Stimulated activated CD4-positive, alpha-beta T cell treated with anti-CD3 and anti-CD28 coated beads, Interleukin-2, amount 100 ng/mL, for 4 hours (primary cell): ENCODE data around the gene CIAO2A.
A peak's percentile ranks its signal among the peaks of the same experiment; 100 is the strongest.
"Not testable (repeated sequence)": the region's sequence is repeated elsewhere in the genome, so short reads cannot be mapped to it uniquely, and the experiment has no call there.

ENCODE experiments used
- DNase-seq: peaks from one replicate; pipeline ENCODE4 v3.0.0-alpha.2; 2020; ENCODE audit warnings: low read depth

Gene CIAO2A

GRCh38 chr15:64093627-64094417 lies at the start of gene CIAO2A:
Gene CIAO2A, minus strand, starts transcription at chr15:64093838. Its CDS starts 70 bp downstream, at chr15:64093768.
- peak; percentile 88 for DNase-seq

GRCh38 chr15:64143276-64143675 lies 49.6 kb upstream of the CIAO2A start:
- DNase-seq = no peak

- DNase-seq = no peak
These were observed 48.3 kb upstream of the CIAO2A start for GRCh38 chr15:64141798-64142512.

- no peak for DNase-seq
These were observed 44.8 kb upstream of the CIAO2A start for GRCh38 chr15:64138331-64138941.

- no peak for DNase-seq
These were observed 43.7 kb upstream of the CIAO2A start for GRCh38 chr15:64137226-64137833.

GRCh38 chr15:64136347-64136746 lies 42.7 kb upstream of the CIAO2A start:
- DNase-seq = no peak

- DNase-seq = no peak
These were observed 40.7 kb upstream of the CIAO2A start for GRCh38 chr15:64134345-64134829.

- no peak for DNase-seq
These were observed 40.1 kb upstream of the CIAO2A start for GRCh38 chr15:64133623-64134344.

GRCh38 chr15:64132217-64132616 lies 38.6 kb upstream of the CIAO2A start:
- DNase-seq = no peak

- DNase-seq = no peak
These were observed 37.9 kb upstream of the CIAO2A start for GRCh38 chr15:64131547-64131946.

GRCh38 chr15:64130159-64130558 lies 36.5 kb upstream of the CIAO2A start:
- no peak for DNase-seq

GRCh38 chr15:64127521-64128270 lies 34.1 kb upstream of the CIAO2A start:
- no peak for DNase-seq

GRCh38 chr15:64125978-64126377 lies 32.3 kb upstream of the CIAO2A start:
- DNase-seq = no peak

- DNase-seq = no peak
These were observed 29.3 kb upstream of the CIAO2A start for GRCh38 chr15:64122936-64123351.

GRCh38 chr15:64122444-64122843 lies 28.8 kb upstream of the CIAO2A start:
- no peak for DNase-seq

- no peak for DNase-seq
These were observed 28.0 kb upstream of the CIAO2A start for GRCh38 chr15:64121614-64122013.

- DNase-seq = not testable (repeated sequence)
These were observed 26.7 kb upstream of the CIAO2A start for GRCh38 chr15:64120322-64120721.

GRCh38 chr15:64117759-64118487 lies 24.3 kb upstream of the CIAO2A start:
- DNase-seq = no peak

- DNase-seq = no peak
These were observed 19.3 kb upstream of the CIAO2A start for GRCh38 chr15:64112904-64113303.

GRCh38 chr15:64112073-64112772 lies 18.6 kb upstream of the CIAO2A start:
- no peak for DNase-seq
